Myocyte (in vitro differentiated cells): ENCODE results near the gene GSC2. TPM values are rescaled to one million over a fixed set of nuclear protein-coding genes. Genes with fewer than 3 reads are reported as not detected.

Experiments used
- DNase-seq: peaks from one replicate; pipeline ENCODE4 v3.0.0-alpha.2; 2012; ENCODE audit warnings: low read depth
- total RNA-seq: library from RNA; depleted of rRNA; stranded (reverse); fragments of >200 nt; gene quantifications from 2 replicates; pipeline ENCODE4 v1.2.3, GENCODE V29; 2014

Gene GSC2
- total RNA-seq, 1 donor from 2014 or later: not detected

DNA sequence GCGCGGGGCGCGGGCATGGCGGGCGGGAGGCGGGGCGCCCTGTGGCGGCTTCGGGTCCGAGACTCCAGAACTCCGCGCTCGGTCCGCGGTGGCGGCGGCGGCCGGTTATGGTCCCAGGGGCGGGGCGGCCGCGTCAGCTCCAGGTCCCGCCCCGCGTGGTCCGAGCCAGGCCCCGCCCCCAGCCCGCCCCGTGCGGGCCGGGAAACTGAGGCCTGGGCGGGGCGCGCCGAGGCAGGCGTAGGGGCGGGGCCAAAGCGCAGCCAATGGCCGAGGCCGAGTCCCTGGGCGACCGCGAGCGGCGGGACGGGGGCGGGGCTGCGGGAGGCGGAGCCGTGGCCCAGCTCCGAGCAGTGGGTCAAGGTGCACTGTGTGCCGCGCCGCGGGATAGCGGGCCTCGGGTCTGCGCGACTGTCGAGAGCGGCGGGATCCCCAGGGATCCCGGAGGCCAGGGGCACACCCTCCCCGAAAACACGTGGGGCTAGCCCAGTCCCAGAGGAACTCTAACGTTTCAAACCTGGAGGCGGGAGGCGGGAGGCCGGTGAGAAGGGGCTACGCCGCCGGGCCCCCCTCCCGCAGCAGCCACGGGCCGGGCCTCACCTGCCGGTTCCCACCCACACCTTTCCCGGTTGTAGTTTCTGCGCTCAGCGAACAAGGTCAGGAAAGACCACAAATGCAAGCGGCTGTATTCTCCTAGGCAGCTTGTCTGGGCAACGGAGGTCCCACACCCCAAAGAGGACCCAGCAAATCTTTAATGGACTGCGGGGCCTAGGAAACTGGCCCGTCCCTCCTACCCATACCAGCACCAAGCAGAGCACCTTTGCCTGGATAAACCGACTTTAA lies 28.8 kb upstream of the GSC2 start, which contains the start of gene SLC25A1:
Gene SLC25A1 (minus strand): TSS at position 80 of the 840 bp plus-strand sequence. CDS start 63 bp downstream, at position 17.
- DNase-seq: peak; percentile 82

DNA sequence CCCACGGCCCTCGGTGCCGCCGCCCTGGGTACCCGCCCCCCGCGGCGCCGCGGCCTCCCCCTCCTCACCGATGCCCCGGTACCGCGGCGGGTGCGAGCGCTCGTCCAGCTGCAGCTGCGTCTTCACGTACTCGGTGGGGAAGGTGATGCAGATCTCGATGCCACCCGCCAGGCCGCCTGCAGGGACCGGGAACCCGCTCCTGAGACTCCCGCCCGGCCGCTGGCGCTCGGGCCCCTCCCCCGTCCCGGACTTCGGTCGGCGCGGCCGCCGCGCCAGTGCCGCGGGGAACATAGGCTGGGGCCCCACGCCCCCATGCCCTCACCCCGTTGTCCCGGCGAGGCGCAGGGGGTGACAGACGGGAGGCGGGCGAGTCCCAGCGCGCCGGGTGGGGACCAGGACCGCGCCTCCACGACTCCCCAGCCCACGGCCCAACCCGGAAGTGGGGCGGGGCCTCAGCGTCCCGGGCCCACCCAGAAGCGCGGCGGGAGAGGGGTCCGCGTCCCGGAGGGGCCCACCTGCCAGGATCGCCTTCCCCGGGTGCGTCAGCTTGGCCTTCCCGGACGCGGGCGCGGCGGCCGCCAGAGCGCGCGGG lies 28.1 kb upstream of the GSC2 start:
- peak; percentile 38 for DNase-seq

DNA sequence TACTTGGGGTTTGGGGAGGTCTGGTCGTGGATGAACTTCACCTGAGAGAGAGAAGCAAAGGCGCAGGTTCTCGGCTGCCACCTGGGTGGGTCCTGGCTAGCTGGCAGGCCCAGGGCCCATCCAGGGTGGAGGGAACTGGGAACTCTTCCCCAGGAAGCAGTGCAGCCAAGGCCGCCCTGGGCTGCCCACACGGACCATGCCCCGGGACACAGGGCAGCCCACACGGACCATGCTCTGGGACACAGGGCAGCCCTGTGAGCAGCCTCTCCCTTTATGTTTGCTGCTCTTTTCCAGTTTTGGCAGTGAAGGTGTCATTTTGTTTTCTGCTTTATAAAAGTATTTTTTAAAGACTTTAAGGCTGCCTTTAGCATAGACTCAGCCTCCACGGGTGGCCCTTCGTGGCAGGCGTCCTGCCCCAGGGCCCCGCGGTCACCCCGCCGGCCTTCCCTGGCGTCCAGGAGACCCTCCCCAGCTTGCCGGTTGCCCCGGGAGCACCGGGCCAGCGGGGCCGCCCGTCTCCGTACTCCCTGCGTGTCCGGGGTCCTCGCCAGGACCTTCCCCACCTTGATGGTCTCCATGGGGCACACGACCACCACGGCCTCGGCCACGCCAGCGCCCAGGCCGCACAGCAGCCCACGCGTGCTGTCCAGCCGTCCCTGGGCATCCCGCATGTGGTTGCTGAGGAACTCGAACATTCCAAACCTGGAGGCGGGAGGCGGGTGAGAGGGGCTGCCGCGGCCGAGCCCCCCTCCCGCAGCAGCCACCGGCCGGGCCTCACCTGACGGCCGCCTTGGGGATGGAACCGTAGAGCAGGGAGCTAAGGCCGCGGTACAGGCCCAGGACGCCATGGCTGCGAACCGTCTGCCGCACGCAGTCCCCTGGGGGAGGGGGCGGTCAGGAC lies 27.3 kb upstream of the GSC2 start:
- no peak for DNase-seq

- no peak for DNase-seq
Observed at GRCh38 chr22:19176732-19177131, 26.6 kb upstream of the GSC2 start.

GRCh38 chr22:19176175-19176643 lies 26.1 kb upstream of the GSC2 start:
- DNase-seq: no peak

GRCh38 chr22:19175602-19176174 lies 25.6 kb upstream of the GSC2 start:
- no peak for DNase-seq

DNA sequence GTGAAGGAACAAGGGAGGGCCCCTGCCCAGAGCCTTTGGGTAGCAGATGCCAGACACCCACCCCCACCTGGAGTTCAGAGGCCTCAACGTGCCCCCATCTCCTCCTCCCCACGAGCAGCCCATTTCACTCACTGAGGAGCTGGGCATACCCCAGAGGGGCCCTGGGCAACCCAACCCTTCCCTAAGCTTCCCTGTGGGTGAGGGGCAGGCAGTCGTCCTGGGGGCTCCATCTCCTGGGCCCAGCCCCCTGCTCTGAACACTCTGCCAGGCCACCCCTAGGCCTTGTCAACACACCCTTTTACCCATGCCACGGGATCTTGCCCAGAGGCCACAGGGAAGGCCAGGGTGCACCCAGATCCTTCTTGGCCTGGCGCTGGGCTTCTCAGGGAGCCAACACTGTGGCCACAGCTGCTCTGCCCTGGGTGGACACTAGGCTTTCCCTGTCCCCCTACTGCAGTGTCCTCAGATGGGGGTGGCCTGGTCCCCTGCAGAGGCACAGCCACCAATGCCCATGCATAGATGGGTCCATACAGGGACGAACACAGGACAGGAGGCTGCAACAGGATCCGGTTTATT lies 25.0 kb upstream of the GSC2 start:
- no peak for DNase-seq

DNA sequence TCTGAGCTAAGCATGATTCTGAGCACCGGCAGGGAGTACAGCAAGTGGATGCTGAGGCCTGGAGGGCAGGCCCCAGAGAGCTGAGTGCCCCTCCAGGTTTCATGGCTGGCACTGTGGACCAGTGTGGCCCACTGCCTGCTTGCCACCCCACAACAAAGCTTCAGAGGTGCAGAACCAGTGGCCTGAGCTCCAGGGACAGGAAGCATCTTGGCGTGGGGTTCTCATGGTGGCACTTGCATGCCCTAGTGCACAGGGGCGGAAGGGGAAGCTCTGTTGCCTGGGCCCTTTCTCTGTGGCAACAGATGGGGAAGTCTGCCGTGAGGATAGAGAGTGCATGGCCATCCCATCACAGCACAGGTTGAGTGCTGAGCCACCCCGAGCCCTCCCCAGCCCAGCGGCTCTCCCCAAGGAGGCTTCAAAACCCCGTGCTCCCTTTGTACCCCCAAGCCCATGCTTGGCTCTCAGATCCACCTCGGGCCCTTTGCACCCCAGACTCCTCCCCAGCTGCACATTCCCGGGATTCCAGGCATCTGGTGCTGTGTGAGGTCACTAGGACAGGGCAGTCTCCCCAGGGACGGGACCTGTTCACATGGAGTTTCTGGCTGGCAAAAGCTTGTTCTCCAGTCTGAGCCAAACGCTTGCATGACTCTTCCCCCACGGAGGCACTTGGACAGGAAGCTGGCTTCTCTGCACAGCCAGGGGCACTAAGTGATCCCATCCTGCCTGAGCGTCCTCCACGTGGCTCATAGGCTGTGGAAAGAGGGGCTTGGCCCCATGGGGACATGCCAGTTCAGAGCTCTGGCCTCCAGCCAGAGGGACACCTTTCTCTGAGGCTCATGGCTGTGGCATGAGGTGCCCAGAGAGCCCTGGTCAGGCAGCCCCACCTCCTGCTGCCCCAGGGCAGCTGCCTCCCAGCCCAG lies 24.3 kb upstream of the GSC2 start:
- DNase-seq: peak; percentile 46

DNA sequence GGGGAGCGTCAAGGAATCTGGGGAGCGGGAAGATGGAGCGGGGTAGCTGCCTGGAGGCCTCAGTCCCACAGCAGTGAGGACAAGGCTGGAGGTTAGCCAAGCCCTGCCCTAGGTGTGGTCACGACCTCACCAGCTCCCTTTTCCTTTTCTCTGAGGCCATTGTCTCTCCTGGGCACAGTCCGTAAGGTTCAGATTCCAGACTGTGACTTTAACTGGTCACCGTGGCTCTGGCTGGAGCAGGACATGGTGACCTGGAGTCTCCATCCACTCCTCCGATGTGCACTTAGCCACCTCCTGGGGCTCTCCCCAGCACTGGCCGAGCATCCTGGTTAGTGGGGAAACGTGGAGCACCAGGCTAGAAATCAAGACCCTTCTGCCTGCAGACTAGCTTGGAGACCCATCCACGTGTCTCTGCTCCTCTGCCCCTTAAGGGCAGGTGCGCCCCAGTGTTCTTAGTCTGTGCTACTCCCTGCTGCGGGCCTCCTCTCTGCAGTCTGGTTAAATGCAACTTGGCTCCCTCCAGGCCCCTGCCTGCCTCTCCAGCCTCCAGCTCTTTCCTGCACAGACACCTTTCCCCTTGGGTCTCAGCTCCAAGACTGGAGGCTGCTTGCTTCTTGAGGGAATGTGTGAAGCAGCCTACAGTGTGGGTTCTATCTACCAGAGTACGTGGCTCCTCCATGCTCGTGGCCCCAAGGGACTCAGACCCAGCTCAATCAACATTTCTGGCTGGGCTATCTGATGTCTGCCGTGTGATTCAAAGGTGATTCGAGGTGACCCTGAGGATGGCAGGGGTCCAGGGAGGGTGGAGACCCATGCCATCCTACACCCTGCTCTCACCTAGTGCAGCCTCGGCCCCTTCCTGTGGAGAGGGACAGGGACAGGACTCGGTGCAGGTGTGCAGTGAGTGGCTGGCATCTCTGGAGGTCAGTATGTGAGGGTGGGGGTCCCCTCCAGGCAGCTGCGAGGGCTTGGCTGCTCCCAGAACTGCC lies 23.2 kb upstream of the GSC2 start:
- DNase-seq: no peak

DNA sequence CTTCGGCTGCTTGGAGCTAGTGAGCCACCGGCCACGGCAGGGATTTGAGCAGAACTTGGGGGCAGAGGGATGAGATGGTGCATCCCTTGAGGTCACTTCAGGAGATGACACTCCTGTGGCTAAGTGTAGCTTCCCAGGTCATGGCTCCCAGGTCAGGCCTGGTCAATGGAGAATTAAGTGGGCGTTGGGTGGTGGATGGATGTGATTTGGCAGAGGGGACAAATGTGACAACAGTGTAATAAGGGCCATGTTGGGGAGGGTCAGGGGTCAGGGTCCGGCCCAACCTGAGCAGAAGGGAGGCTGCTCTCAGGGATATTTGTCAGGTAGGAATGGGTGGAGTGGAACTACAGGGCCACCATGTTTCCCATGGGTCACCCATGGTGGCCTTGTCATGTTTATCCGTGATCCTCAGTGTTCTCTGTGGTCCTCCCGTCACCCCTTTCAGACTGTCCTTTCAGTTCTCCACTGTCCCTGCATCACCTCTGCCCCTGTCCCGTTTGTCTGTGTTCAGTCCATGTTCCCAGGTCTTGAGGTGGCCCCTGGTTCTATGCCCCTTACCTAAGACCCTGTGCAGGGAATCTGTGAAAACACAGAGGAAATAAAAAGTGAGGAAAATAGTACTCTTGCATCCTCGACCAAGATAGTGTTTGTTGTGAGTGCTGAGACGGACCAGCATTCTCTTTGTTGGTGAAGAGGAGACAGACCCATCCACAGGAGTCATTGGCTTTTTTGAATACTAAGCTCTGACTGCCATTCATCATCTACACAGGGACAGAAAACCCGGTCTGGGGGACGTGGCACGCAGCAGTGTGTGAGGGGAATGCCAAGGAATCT lies 22.3 kb upstream of the GSC2 start:
- no peak for DNase-seq

- no peak for DNase-seq
Observed at GRCh38 chr22:19169947-19170318, 19.8 kb upstream of the GSC2 start.

- no peak for DNase-seq
Observed at GRCh38 chr22:19169002-19169946, 19.2 kb upstream of the GSC2 start.

- DNase-seq: no peak
Observed at GRCh38 chr22:19168088-19168890, 18.2 kb upstream of the GSC2 start.

DNA sequence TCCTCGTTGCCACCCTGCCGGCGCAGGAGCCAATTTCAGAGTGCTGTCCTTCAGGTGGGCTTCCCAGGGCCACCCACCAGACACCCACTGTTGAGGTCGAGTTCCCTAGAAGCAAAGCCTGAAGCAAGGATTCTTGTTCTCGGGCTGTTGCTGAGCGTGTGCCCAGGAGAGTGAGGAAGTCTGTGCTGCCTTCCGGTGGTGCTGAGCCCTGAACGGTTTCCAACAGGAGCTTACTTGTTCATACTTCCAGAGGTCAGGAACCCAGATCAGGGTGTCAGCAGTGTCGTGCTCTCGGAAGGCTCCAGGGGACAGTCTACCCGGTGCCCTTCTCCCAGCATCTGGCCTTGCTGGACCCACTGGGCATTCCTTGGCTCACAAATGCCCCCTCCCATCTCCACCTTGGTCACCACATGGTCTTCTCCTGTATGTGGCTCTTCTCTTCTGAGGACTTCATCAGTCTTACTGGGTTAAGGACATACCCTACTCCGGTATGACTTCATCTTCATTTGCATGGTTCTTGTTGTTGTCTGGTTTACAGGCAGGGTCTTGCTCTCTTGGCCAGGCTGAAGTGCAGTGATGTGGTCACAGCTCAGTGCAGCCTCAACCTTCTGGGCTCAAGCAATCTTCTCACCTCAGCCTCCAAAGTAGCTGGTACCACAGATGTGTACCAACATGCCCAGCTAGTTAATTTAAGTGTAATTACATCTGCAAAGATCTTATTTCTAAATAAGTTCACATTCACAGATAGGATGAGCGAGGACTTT lies 17.2 kb upstream of the GSC2 start:
- DNase-seq: no peak

- no peak for DNase-seq
Observed at GRCh38 chr22:19166421-19166820, 16.3 kb upstream of the GSC2 start.
